Measurements from ENCODE around the gene LRP8.
A peak's percentile ranks its signal among the peaks of the same experiment; 100 is the strongest.

Gene LRP8

DNA sequence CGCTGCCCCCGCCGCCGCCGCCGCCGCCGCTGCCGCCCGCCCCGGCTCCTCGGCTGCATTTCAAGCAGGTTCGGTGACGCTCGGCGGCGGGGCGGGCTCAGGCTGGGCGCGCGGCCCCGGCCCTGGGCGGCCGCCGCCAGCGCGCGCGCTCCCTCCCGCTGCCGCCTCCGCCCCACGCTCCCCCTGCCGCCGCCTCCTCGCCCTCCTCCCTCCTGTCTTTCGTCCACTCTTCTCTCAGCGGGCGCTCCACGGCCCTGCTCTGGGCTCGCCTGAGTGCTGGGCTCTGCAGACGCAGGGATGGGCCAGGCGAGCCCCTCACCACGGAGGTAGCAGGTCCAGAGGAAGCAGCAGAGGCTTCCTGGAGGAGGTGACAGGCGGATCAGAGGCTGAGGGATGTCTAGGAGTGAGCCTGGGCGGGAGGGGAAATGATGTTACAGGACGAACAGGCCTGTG, at the start of gene LRP8:
Gene LRP8 (minus strand): TSS at position 62 of the 453 bp plus-strand sequence. CDS start 158 bp downstream, outside the sequence.
- Mint-ChIP-seq H3K4me1 (peaks cover 28% of the 10 kb centered on the region), H3K9me3 (no peaks in the 10 kb centered on the region), H3K36me3 (ENCODE audit: insufficient read depth) (peaks cover 4% of the 10 kb centered on the region), H3K4me3 (peak within 1 kb of the TSS; percentile 93), H3K27me3 (no peaks in the 10 kb centered on the region), H3K27ac (ENCODE audit: low read depth) (peak within 1 kb of the TSS; percentile 41)
- DNase-seq (ENCODE audit: low spot score in 2 of 2) (peak; percentile 53 to 57), ATAC-seq (replicated peaks; ENCODE audit: extremely low read depth, poor library complexity, severe bottlenecking) (peak; percentile 53)

DNA sequence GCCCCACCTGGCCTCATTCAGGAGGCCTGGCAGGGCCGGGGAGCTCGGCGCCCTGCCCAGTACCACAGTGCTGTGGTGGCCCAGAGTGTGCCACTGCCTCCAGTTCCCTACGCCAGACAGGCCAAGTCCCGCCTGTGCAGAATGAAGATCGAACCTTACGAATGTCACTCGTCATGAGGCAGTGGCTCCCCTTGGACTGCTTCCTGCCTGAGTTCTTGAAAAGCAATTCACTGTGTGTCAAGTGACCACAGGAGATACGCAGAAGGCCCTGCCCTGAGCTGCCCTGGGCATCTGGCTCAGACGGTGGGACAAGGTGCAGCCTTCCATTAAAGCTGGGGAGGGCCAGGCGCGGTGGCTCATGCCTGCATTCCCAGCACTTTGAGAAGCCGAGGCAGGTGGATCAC, 49.6 kb upstream of the LRP8 start:
- Mint-ChIP-seq H3K36me3 (ENCODE audit: insufficient read depth) (no peaks in the 10 kb centered on the region), H3K4me3 (no peak overlapping the region), H3K27ac (ENCODE audit: low read depth) (peak overlapping the region; percentile 14), H3K4me1 (no peaks in the 10 kb centered on the region), H3K27me3 (peaks cover 6% of the 10 kb centered on the region), H3K9me3 (no peaks in the 10 kb centered on the region)
- no peak for ATAC-seq (replicated peaks; ENCODE audit: extremely low read depth, poor library complexity, severe bottlenecking)
- DNase-seq (ENCODE audit: low spot score in 2 of 2) = no peak

DNA sequence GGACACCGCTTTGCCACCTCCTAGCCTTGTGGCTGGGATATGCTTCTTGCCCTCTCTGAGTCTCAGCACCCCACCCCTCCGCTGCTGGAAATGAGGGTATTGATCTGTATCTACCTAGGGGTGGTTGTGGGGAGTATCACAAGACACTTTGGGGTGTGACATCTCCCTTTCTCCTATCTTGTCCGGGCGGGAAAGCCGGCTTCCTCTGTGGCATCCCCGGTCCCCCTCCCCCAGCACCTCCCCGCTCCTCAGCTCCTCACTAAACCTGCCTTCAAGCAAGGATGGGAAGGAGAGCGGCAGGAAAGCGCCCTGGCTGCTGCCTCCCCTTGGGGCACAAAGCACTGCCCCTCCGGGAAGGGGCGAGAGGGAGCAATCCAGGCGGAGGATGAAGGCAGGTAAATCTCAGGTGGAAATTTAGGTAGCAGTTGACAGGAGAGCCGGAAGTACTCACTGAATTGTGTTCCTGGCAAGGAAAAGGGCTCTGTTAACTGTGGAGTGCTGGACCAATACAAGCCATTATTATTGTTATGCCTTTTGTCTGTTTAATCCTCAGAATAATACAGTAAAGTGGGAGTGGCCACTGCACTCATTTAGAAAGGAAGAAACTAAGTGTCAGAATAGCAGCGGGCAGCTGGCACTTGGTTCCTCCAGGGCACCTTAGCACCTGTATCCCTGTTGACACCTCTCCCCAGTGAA, 49.0 kb upstream of the LRP8 start:
- Mint-ChIP-seq H3K9me3 (no peaks in the 10 kb centered on the region), H3K27me3 (peaks cover 6% of the 10 kb centered on the region), H3K36me3 (ENCODE audit: insufficient read depth) (no peaks in the 10 kb centered on the region), H3K27ac (ENCODE audit: low read depth) (peak overlapping the region; percentile 14), H3K4me3 (no peak overlapping the region), H3K4me1 (no peaks in the 10 kb centered on the region)
- no peak for ATAC-seq (replicated peaks; ENCODE audit: extremely low read depth, poor library complexity, severe bottlenecking)
- no peak for DNase-seq (ENCODE audit: low spot score in 2 of 2)

DNA sequence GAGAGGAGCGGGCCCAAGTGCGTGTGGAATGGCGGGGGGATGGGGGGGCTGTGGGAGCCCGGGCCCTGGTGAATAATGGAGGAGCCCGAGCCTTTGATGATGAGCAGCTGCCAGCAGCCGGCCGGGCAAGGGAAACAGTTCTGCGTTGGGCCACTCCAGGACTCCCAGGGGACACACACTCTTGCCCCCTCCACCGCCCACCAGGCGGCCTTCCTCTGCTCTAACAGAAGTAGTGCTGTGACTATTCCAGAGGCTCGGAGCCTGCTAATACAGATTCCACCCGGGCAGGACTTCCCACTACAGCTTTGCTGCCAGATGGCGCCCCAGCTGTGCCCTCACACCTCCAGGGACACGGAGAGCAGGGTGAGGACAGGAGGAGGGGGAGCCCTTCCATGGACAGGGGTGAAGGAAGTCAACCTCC, 48.2 kb upstream of the LRP8 start:
- DNase-seq (ENCODE audit: low spot score in 2 of 2) = peak in 1 of 2 donors; percentile 4
- peaks cover 2% of the 10 kb centered on the region for H3K27me3 Mint-ChIP-seq
- no peaks in the 10 kb centered on the region for H3K36me3 Mint-ChIP-seq (ENCODE audit: insufficient read depth)
- no peak overlapping the region for H3K4me3 Mint-ChIP-seq
- no peak overlapping the region for H3K27ac Mint-ChIP-seq (ENCODE audit: low read depth)
- H3K9me3 Mint-ChIP-seq = no peaks in the 10 kb centered on the region
- H3K4me1 Mint-ChIP-seq = no peaks in the 10 kb centered on the region
- ATAC-seq (replicated peaks; ENCODE audit: extremely low read depth, poor library complexity, severe bottlenecking) = no peak

DNA sequence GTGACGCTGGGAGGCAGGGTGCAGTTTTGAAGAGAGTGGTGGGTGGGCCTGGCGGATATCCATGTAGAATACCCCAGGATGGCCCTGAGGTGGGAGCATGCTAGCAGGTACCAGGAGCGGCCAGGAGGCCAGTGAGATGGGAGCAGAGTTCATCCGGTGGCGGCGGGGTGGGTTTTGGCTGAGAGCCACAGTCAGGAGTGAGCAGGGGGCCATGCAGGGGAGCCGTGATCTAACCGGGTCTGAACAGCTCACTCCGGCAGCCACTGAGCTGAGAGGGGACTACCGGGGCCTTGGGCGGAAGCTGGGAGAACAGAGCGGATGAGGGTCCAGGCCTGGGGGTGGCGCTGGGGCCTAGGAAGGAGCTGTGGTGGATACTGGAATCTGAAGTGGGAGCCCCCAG, 47.6 kb upstream of the LRP8 start:
- Mint-ChIP-seq H3K4me1 (no peaks in the 10 kb centered on the region), H3K27ac (ENCODE audit: low read depth) (no peak overlapping the region), H3K9me3 (no peaks in the 10 kb centered on the region), H3K4me3 (no peak overlapping the region), H3K27me3 (no peaks in the 10 kb centered on the region), H3K36me3 (ENCODE audit: insufficient read depth) (no peaks in the 10 kb centered on the region)
- no peak for DNase-seq (ENCODE audit: low spot score in 2 of 2)
- no peak for ATAC-seq (replicated peaks; ENCODE audit: extremely low read depth, poor library complexity, severe bottlenecking)

DNA sequence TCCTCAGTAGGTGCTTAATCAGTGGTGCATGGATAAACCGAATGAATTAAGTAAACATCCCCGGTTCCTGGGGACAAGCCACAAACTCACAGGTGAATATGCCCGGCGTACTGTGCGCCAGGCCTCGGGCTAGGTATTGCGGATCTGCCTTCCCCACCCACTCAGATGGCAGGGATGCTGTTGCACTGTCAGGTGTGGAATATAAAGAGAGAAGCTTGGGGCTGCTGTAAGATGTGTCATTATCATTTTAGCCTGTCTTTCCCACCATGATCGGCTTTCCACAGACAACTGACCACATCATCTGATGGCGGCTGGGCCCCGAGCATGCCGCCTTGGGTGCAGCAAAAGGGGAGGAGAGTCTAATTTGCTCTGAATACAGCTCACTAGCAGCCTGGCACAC, 45.4 kb upstream of the LRP8 start:
- DNase-seq (ENCODE audit: low spot score in 2 of 2) (no peak), ATAC-seq (replicated peaks; ENCODE audit: extremely low read depth, poor library complexity, severe bottlenecking) (no peak)
- peaks cover 3% of the 10 kb centered on the region for H3K4me1 Mint-ChIP-seq
- no peak overlapping the region for H3K4me3 Mint-ChIP-seq
- no peaks in the 10 kb centered on the region for H3K36me3 Mint-ChIP-seq (ENCODE audit: insufficient read depth)
- no peaks in the 10 kb centered on the region for H3K27me3 Mint-ChIP-seq
- no peak overlapping the region for H3K27ac Mint-ChIP-seq (ENCODE audit: low read depth)
- H3K9me3 Mint-ChIP-seq = no peaks in the 10 kb centered on the region

DNA sequence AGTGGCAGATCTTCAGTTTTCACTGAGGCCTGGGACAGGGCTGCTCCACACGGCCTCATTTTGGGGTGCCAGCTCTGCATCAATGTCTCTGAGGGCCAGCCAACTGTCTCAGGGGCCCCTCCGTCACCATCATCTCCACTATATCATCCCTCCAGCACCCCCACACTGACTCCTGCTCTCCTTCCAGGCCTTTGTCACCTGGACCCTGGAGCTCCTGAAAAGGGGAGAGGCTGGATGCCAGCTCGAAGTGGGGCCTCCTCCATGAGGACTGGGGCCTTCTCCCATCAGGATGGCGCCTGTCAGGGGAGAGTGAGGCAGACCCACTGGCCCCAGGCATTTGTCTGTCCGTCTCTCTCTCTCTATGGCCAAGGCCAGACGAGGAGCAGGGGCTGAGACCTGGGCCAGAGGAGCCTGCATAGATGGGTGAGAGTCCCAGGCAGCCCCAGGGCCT, 44.7 kb upstream of the LRP8 start:
- DNase-seq (ENCODE audit: low spot score in 2 of 2) = no peak
- no peak for ATAC-seq (replicated peaks; ENCODE audit: extremely low read depth, poor library complexity, severe bottlenecking)
- no peak overlapping the region for H3K4me3 Mint-ChIP-seq
- H3K4me1 Mint-ChIP-seq = peaks cover 11% of the 10 kb centered on the region
- no peaks in the 10 kb centered on the region for H3K9me3 Mint-ChIP-seq
- no peak overlapping the region for H3K27ac Mint-ChIP-seq (ENCODE audit: low read depth)
- H3K36me3 Mint-ChIP-seq (ENCODE audit: insufficient read depth) = no peaks in the 10 kb centered on the region
- H3K27me3 Mint-ChIP-seq = no peaks in the 10 kb centered on the region

DNA sequence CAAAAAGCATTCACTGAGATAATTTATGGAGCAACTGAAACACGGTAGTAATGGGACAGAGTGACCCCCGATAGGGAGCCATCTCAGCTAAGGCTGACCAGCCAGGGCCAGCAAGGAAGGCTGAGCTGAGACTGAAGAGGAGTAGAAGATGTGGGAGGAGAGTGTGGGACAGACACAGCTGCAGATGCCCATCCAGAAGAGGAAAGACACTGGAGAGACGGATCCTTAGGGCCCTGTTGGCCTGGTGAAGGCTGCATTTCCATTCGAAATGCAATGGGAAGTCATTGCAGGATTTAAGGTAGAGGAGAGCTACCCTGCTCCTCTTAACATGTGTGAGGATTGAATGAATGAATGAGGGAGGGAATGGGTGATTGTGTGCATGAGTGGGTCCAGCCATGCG, 44.0 kb upstream of the LRP8 start:
- DNase-seq (ENCODE audit: low spot score in 2 of 2) (no peak), ATAC-seq (replicated peaks; ENCODE audit: extremely low read depth, poor library complexity, severe bottlenecking) (no peak)
- Mint-ChIP-seq H3K4me1 (peaks cover 12% of the 10 kb centered on the region), H3K4me3 (no peak overlapping the region), H3K27ac (ENCODE audit: low read depth) (no peak overlapping the region), H3K27me3 (no peaks in the 10 kb centered on the region), H3K36me3 (ENCODE audit: insufficient read depth) (no peaks in the 10 kb centered on the region), H3K9me3 (no peaks in the 10 kb centered on the region)

DNA sequence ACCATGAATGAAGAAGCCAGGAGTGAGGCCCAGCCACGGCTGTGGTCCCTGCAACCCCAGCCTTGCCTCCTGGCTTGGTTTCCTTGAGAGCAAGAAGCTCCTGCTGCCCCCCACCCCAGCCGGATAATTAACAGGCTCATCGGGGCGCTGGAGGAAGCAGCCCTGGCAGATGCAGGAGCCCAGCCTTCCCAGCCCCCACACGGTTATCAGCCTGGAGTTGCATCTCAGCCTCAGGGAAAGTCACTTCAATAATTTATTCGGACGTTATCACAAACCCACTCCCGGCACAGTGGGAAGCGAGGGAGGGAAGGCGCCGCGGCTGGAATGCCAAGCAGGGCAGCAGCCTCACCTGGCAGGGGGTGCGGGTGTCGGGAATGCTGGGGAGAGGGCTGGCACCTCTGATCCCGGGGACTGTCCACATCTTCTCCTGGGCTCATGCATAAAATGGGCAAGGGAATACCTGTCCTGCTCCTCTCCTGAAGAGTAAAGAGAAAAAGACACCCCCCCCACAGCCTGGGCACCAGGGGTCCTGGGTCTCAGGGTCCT, 43.3 kb upstream of the LRP8 start:
- no peak for DNase-seq (ENCODE audit: low spot score in 2 of 2)
- no peak for ATAC-seq (replicated peaks; ENCODE audit: extremely low read depth, poor library complexity, severe bottlenecking)
- Mint-ChIP-seq H3K4me3 (no peak overlapping the region), H3K4me1 (peaks cover 12% of the 10 kb centered on the region), H3K27me3 (no peaks in the 10 kb centered on the region), H3K36me3 (ENCODE audit: insufficient read depth) (no peaks in the 10 kb centered on the region), H3K27ac (ENCODE audit: low read depth) (no peak overlapping the region), H3K9me3 (no peaks in the 10 kb centered on the region)

DNA sequence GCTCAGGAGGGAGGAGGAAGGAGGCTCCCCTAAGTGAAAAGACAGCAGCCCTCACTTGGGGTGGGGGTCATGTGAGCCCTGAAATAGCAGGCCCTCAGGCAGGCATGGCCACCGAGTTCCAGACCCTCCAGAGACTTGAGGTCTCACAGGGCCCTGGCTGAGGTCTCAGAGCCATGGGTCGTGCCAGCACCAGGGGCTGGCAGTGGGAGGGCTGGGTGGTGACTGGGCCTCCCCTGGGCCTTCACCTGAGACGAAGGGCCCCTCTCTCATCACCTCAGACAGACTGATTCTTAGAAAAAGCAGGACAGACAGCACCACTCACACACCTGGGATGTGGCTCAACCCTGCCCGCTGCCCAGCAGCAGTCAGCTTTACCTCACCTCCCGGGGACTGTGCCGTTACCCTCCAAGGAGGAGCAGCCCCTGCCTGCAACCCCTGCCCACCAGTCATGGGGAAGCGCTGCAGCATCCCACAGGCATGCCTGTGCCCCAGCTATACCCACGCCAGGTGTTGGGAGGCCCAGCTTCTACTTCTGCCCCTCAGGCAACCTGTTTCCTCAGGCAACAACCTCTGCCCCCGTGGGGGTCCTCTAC, 42.6 kb upstream of the LRP8 start:
- H3K4me3 Mint-ChIP-seq = no peak overlapping the region
- ATAC-seq (replicated peaks; ENCODE audit: extremely low read depth, poor library complexity, severe bottlenecking) (no peak), DNase-seq (ENCODE audit: low spot score in 2 of 2) (no peak)
- H3K4me1 Mint-ChIP-seq = peaks cover 15% of the 10 kb centered on the region
- H3K9me3 Mint-ChIP-seq = no peaks in the 10 kb centered on the region
- H3K36me3 Mint-ChIP-seq (ENCODE audit: insufficient read depth) = no peaks in the 10 kb centered on the region
- H3K27me3 Mint-ChIP-seq = no peaks in the 10 kb centered on the region
- no peak overlapping the region for H3K27ac Mint-ChIP-seq (ENCODE audit: low read depth)

DNA sequence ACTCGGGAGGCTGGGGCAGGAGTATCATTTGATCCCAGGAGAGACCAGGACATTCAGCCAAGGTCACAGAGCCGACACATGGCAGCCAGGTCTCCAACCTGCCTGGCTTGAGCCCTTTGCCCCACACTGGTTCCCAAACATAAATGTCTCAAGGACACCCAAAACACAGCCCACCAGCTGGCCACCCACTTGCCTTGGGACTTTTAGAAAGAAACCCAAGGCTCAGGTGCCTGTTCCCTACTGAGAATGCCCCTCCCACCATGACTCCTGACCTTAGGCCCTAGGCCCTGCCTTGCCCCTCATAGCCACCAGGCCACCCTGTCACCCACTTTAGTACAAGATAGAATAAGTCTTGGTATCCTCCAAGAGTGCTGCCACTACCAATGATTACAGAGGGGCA, 41.9 kb upstream of the LRP8 start:
- H3K4me1 Mint-ChIP-seq = peaks cover 17% of the 10 kb centered on the region
- no peak overlapping the region for H3K4me3 Mint-ChIP-seq
- H3K36me3 Mint-ChIP-seq (ENCODE audit: insufficient read depth) = no peaks in the 10 kb centered on the region
- ATAC-seq (replicated peaks; ENCODE audit: extremely low read depth, poor library complexity, severe bottlenecking) (no peak), DNase-seq (ENCODE audit: low spot score in 2 of 2) (no peak)
- H3K27me3 Mint-ChIP-seq = no peaks in the 10 kb centered on the region
- H3K9me3 Mint-ChIP-seq = no peaks in the 10 kb centered on the region
- H3K27ac Mint-ChIP-seq (ENCODE audit: low read depth) = no peak overlapping the region

DNA sequence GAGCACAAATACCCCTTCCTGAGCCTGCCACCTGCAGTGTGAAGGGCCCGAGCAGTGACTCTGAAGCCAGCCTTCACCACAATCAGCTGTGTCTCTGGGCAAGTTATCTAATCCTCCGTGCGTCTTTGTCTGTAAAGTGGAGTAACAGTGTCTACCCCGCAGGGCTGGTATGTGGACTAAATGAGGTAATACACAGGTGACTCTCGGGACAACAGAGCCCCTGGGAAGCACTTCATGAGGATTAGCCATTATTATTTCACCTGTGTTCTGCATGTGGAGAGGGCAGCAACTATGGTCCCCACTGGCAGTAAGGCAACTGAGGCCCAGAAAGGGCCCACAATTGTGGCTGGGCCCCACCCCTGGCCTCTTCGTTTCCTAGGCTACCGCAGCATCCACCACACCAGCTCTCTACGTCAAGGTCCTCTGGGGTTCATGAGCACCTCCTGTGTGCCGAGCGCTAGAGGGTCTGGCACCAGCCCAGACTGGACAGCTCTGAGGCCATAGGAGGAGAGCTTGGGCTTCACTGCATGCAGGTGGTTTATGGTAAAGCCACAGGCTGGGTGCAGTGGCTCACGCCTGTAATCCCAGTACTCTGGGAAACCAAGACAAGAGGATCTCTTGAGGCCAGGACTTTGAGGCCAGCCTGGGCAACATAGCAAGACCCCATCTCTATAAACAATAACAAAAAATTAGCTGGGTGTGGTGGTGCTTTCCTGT, 41.3 kb upstream of the LRP8 start:
- no peak overlapping the region for H3K27ac Mint-ChIP-seq (ENCODE audit: low read depth)
- DNase-seq (ENCODE audit: low spot score in 2 of 2) = no peak
- no peaks in the 10 kb centered on the region for H3K27me3 Mint-ChIP-seq
- H3K4me1 Mint-ChIP-seq = peaks cover 17% of the 10 kb centered on the region
- no peaks in the 10 kb centered on the region for H3K9me3 Mint-ChIP-seq
- ATAC-seq (replicated peaks; ENCODE audit: extremely low read depth, poor library complexity, severe bottlenecking) = no peak
- peak overlapping the region; percentile 86 for H3K4me3 Mint-ChIP-seq
- no peaks in the 10 kb centered on the region for H3K36me3 Mint-ChIP-seq (ENCODE audit: insufficient read depth)

Data from central memory CD8-positive, alpha-beta T cell (primary cell).